Activated CD8-positive, alpha-beta memory T cell treated with anti-CD3 and anti-CD28 coated beads for 48 hours (primary cell): ENCODE results near the gene CCNF.

ENCODE experiments used
- DNase-seq, 3 experiments: peaks; one replicate each; pipeline ENCODE4 v3.0.0-alpha.2; 2020; ENCODE audit warnings: low read depth in 2 of 3, low spot score in 2 of 3

CCNF gene

DNA sequence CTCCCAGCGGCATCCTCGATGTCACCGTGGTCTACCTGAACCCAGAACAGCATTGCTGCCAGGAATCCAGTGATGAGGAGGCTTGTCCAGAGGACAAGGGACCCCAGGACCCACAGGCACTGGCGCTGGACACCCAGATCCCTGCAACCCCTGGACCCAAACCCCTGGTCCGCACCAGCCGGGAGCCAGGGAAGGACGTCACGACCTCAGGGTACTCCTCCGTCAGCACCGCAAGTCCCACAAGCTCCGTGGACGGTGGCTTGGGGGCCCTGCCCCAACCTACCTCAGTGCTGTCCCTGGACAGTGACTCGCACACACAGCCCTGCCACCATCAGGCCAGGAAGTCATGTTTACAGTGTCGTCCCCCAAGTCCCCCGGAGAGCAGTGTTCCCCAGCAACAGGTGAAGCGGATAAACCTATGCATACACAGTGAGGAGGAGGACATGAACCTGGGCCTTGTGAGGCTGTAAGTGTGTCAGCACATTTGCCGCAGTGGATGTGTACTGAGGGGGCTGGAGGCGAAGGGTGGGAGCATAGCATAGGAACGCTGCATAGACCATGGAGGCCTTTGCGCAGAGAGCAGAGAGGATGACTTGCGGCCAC lies 27.4 kb downstream of the CCNF start:
- DNase-seq, result no peak

DNA sequence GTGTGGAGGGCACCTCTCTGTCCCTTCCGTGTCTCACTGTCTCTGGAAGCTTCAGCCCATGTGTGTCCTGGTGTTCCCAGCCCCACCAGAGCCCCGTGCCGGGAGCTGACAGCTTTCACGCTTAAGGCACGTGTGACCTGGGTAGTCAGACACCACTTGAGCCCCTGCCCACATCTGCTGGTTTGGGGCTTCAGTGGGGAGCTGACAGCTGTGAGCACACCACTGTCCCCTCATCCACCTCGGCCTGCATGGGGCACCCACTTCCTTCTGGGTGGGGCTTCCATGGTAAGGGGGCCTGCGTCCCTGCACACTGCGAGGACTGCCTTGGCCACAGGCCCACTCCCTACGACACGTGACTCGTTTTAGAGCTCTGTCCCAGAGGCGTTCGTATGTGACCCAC lies 28.0 kb downstream of the CCNF start:
- no peak for DNase-seq

DNA sequence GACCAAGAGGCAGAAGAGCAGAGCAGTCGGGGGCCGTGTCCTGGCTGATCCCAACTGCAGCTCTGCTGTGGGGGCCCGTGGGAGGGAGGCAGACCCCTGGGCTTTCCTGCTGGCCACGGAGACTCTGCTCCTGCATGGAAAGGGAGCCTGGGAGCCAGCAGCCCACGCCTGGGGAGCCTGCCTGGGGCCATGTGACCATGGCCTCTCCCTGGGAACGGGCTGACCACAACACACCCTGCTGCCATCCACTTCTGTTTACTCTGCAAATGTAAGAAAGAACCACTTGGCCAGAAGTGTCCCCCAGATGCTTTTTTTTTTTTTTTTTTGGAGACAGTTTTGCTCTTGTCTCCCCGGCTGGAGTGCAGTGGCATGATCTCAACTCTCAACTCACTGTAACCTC lies 28.7 kb downstream of the CCNF start:
- no peak for DNase-seq

DNA sequence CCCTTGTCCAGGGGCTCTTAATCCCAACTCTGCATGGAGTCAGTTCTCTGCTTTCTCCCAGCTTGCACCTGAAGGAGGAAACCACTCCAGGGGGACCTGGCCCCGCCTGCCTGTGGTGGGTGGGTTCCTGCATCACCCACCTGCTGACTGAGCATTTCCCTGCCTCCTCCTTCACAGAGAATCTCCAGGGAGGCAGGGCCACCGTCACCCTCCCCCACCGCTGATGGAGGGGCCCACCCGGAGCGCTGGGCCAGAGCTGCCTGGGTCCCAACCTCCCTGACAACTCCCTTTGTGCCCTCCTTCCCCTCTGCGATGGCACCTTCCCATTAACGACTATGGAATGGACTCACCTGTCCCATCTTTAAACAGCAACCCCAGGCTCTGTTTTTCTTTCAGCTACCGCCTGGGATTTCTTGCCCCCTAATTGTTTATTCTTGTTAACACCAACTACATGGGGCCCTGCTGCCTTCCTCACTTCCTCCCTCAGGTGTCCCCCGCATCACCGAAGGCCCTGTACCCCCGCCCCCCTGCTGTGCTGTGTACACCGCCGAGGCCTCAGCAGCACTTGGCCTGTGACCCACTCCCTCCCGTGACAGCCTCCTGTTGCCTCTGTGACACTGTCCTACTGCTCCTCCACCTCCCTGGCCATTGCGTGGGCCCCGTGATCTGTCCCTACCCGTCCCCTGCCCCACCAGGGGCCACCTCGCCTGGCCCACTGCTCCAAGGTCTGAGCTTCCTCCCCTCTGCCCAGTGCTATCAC lies 29.8 kb downstream of the CCNF start:
- no peak for DNase-seq

DNA sequence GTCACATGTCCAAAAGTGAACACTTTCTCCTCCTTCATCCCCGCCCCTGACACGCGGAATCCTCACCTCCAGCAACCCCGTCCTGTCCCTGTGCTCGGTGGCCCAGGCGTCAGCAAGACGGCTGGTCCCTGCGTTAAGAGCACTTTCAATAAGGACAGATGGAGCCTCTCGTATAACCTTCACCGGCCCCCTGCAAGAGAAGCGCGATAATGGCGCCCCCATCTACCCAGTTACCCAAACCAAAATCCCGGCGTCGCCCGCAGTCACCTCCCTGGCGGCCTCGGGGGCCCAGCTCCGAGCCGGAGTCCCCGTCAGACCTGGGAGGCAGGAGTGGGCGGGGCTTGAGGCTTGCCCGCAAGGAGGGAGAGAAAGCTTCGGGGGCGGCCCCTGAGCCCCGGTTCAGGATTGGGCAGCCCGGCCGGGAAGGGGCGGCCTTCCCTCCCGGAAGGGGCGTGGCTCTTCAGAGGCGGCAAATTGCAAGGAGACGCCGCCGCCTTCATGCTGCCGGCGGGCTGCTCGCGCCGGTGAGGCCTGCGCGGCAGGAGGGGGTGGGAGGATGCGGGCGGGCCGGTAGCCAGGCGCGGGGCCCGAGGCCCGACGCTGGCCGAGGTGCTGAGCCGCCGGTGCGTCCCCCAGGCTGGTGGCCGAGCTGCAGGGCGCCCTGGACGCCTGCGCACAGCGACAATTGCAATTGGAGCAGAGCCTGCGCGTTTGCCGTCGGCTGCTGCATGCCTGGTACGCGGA lies 30.6 kb downstream of the CCNF start, which contains the start of gene TEDC2:
Gene TEDC2 (plus strand): TSS at position 463 of the 744 bp plus-strand sequence. CDS start 36 bp downstream, at position 499.
- peak; percentile 91 to 93 (median 93) for DNase-seq

DNA sequence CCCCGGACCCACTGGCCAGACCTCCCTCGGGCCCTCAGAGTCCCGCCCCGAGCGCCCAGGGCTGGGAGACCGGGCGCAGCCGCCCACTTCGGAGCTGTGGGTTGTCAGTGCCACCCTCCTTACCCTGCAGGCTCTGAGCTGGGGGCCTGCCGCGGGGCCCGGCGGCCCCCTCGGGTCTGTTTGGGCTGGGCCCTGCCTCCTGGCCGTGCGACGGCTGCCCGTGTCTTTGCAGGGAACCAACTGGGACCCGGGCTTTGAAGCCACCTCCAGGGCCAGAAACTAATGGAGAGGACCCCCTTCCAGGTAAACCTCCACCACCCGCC lies 31.1 kb downstream of the CCNF start:
- DNase-seq, result no peak

DNA sequence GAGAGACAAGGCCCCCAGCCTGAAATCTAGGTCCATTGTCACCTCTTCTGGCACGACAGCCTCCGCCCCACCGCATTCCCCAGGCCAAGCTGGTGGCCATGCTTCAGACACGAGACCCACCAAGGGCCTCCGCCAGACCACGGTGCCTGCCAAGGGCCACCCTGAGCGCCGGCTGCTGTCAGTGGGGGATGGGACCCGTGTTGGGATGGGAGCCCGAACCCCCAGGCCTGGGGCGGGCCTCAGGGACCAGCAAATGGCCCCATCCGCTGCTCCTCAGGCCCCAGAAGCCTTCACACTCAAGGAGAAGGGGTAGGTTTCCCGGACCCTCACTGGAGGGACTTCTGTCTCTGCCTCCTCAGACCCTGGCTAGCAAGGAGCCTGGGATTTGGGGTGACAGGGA lies 31.7 kb downstream of the CCNF start:
- no peak for DNase-seq

DNA sequence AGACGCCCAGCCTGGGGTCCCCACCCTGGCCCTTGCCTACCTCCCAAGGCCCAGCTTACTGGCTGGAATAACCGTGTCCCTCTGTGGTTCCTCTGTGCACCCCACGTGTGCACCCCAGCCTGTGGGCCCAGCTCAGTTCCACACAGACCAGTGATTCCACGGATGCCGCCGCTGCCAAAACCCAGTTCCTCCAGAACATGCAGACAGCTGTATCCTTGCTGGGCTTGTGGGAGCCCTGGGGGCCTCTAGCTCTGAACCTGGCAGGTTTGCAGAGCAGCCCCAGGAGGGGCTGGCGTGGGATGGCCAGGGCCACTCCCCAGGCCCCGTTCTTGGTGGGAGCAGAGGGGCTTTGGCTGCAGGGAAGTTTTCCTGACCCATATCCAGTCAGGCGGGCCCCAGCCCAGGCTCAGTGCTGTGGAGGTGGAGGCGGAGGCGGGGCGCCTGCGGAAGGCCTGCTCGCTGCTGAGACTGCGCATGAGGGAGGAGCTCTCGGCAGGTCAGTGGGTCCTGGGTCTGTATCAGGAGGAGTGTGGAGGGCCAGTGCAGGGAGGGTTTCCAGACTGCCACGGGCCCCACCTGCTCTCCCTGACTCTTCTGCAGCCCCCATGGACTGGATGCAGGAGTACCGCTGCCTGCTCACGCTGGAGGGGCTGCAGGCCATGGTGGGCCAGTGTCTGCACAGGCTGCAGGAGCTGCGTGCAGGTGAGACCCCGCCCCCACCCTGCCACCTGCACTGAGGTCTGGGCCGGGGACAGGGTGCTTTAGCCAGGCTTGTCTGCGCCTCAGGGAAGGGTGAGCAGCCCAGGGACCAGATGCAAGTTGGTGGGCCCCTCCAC lies 33.0 kb downstream of the CCNF start:
- DNase-seq, result no peak

DNA sequence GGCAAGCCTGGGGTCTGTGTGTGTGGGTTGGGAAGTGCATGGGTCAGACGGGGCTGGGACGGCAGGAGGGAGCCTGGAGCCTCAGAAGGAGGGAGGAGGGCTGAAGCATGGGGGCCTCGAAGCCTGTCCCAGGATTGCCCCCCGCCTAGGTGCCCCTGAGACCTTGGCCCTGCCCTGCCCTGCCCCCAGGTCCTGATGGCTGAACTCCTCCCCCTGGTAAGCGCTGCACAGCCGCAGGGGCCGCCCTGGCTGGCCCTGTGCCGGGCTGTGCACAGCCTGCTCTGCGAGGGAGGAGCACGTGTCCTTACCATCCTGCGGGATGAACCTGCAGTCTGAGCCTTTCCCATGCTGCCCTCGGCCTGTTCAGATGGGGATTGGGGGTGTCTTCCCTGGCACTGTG lies 35.1 kb downstream of the CCNF start:
- no peak for DNase-seq

DNA sequence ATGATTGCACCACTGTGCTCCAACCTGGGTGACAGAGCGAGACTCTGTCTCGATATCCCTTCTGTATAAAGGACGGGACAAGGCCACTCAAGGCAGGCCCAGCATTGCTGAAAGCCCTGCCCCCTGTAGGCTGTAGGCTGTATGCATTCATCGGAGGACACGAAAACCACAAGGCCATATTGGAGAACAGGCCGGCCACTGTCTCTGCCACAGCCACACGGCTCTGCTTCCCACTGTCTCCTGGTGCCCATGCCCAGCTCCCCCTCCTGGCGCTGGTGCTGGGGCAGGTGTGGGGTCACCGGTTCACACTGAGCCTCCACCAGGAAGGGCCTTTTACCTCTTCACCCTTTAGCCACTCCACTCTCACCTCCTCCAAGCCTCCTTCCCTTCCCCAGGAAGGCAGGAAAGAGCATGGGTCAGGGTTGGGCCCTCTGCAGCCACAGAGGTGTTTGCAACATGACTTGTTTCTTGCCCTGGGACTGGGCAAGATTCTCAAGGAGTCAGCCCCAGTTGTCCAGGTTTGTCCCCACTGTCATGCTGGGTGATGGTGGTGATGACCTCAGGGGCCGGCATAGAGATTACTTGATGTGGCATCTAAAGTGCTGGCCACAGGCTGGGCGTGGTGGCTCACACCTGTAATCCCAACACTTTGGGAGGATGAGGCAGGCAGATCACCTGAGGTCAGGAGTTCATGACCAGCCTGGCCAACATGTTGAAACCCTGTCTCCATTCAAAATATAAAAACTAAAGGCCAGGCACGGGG lies 36.6 kb downstream of the CCNF start:
- DNase-seq, result no peak

DNA sequence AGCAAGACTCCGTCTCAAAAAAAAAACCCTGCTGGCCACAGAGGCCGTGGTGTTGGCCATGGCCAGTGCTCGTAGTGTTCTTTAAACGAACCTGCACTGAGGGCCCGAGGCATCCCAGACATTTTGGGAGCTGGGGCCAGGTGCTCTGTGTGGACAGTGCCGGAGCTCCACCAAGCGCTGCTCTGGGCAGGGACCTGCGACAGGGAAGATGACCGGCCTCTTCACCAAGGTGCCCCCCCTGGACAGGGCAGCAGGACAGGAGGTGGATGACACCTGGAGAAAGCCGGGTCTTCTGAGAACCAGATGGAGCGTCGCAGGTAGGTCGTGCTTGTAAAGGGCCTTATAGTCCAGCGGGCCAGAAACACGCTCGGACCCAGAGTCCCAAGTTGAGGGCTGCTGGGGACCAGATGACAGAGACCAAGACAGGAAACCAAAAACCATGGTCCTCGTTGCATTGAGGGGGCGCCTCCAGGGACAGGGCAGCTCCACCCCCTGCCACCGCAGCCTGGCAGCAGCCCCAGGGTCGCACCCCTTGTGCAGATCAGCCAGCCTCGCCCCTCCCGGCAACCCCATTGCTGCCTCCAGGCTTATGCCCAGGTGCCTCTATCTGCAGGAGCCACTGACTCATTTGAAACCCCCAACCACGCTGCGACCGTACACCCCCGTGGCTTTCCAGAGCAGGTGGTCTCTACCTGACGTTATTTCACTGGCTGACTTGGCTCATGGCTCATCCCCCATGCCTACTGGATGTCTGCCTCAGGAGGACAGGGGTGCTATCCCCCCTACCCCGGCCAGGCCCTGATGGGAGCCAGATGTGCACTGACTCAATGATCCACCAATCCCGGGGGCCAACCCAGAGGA lies 37.6 kb downstream of the CCNF start:
- DNase-seq, result no peak

DNA sequence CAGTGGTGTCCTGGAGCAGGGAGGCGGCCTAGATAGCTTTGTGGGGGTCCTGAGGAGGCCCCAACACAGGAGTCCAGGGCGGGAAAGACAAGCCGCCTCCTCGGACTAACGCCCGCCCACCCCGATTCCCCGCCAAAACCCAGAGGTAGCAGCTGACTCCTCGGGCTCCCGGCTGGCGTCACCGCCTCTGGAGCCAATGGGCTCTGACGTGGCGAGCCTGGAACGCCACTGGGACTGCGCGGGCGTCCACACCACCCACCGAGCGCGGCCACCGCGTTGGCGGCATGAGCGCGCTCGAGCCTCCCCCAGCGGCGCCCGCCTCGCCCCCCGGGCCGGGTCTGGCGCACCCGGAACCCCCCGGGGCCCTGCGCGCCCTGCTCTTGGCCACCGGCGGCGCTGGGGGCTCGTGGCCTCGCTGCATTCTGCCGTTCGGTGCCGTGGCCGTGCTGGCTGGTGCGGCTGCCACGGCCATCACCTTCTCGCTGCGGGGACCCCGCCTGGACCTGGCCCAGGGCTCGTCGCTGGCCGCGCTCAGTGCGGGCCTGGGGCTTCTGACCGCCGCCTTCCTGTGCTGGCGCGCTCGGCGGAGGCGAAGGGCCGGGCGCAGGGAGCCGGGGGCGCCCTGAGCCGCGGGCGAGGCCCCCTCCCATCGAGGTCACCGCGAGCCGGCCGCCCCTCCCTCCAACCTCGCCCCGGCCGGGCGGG lies 38.4 kb downstream of the CCNF start:
- no peak for DNase-seq

DNA sequence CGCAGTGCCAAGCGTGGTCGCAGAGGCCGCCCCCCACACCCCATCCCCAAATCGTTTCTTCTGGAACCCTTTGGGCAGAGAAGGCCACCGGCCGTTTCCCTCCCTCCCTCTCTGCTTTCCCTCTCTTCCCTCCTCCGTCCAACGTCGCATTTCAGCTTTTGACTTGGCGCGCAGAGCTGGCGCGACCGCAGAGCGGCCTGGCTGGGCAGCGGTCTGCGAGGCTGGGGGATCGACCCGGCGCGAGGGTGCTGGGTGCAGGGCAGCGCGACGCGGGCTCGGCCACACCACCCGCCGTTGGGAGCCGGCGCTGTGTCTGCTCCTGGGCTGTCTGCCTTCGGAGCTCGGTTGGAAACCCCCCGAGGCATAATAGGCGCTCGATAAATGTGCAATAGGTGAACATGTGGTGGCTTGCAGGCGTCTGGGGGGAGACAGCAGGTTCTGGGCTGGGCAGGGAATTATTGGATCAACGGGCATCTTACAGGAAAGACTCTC lies 39.0 kb downstream of the CCNF start:
- DNase-seq, result no peak

DNA sequence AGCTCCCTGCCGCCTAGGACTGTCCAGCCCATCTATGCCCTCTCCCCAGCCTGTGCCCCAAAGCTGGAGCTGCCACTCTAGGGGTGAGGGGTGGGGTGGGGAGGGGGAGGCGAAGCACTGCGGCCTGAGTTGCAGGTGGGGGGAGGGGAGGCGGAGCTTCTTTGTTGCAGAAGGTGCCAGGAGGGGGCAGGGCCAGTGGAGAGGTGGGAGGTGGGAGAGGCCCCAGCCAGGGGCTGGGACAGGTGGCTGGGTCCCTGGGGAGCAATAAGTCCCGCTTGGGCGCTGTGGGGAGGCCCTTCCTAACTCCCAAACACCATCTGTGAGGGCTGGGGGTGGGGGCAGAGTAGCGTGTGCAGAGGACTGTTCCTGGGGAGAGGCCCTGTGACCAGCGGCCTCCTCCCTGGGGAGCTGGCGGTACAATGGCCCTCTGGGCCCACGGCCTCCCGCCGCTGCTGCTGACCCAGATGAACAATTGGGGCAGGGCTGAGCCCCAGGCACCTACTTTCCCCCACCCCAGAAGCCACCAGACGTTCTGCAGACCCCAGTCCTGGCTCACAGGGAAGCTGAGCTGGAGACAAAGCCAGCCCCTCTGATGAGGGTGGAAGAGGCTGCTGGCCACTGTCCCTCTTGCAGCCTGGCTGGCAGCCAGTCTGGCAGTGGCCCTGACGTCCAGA lies 39.6 kb downstream of the CCNF start:
- no peak for DNase-seq

DNA sequence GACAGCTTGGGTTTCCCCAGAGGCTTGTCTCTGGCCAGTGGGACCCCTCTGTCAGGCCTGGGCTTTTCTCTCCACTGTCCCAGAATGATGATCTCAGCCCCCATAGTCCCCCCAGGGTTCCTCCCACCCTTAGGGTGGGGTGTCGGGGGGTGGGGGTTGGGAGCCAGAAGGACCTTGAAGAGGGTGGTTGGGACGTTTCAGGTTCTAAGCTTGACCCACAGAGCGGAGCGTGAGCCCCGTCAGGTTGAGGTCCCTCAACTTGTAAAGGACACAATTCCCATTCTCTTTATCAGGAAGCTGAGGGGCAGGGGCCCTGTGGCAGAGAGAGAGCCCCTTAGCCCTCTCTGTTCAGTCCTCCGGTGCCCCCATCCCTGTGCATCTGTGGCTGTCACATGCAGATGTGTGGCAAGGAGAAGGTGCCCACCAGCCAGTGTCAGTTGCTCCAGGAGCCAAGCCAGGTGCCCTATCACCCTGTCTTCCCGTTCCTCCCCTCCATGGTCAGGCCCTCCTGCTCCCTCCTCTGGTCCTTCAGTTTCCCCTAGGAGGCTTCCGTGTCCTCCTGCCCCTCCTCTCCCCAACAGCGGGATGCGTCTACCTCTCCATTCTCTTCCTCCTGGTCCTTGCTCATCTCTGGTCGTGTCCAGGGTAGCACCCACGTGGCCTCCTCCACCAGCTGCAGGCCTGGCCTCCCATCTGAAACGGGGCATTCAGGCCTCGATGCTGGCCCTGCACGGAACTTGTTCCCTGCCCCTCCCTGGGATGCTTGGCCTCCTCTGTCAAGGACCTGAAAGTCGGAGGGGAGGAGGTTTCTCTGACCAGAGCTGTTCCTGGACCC lies 40.4 kb downstream of the CCNF start:
- DNase-seq, result no peak

DNA sequence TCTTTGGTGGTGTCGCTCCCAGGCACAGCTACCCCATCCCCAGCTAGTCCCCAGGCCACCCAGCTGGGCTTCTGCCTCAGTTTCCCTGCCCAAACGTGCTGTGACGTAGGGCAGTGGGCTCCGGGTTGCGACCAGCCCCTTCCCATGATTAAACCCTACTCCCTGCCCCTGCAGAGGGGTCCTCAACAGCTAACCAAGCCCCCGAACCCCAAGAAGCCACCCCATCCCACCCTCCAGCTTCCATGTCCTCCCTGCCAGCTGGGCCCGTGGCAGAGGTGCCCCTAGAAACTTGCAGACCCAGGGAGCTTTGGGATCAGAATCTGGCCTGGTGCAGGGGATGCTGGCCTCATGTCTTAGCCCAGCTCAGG lies 41.0 kb downstream of the CCNF start:
- DNase-seq, result no peak

DNA sequence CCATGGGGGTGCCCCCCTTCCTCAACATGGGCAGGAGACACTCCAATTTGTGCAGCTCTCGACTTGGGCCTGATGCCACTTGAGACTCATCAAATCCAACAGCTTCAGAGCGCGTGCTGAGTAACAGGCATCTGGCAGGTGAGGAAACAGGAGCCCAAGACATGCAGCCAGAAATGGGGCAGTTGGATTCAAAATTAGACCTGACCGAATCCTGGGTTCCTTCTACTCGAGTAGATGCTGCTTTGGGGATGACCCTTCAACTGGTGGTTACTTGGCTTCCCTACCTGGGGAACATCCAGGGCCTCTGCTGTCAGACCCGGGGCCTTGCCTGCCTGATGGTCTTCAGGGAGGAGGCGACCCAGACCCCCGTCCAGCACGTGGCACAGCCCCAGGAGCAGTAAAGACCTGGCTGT lies 41.4 kb downstream of the CCNF start:
- no peak for DNase-seq
